Right ventricle myocardium superior (tissue), 1 donor: ENCODE measurements around the gene MSH2. TPM values are rescaled to one million over a fixed set of nuclear protein-coding genes. Genes with fewer than 3 reads are reported as not detected.
"Not testable (repeated sequence)": the region's sequence is repeated elsewhere in the genome, so short reads cannot be mapped to it uniquely, and the experiment has no call there.

Experiments
- ATAC-seq: fragments of 200-7000 bp; cut with Tn5 transposase; one replicate; pipeline ENCODE4 v1.9.1; 2020; ENCODE audit warnings: mild to moderate bottlenecking; ENCODE audit not compliant: poor library complexity
- DNase-seq: peaks from one replicate; pipeline ENCODE4 v3.0.0-alpha.2; 2020
- intact Hi-C: fragments of 100-400 bp; cut with DNase I; formaldehyde crosslinking; loops from one replicate; pipeline ENCODE4 v1.11.2; 2022
- total RNA-seq: library from RNA; stranded (reverse); fragmentation: NEBNext Ultra II Directional; extraction: Animal tissue kit (Norgen Biotek cat#: 25700); gene quantifications from one replicate; pipeline ENCODE4 v1.2.1, GENCODE V29; 2021
- donor health status: DM: no; HTN: yes; CAD: no; lungs with severe emphysema.

MSH2 gene
- total RNA-seq, 1 donor from 2014 or later, result 11.1 TPM

- intact Hi-C loops, result no loop called here
- ATAC-seq, result no peak
- no peak for DNase-seq
These were observed 1.4 kb downstream of the MSH2 start for GRCh38 chr2:47404356-47404755.

GRCh38 chr2:47405757-47406156 is 2.8 kb downstream of the MSH2 start:
- DNase-seq (no peak), ATAC-seq (no peak)
- intact Hi-C loops, result no loop called here

GRCh38 chr2:47406649-47407330 is 3.8 kb downstream of the MSH2 start:
- intact Hi-C loops, DNase-seq, ATAC-seq: not testable (repeated sequence)

GRCh38 chr2:47407976-47408375 is 5.0 kb downstream of the MSH2 start:
- ATAC-seq, DNase-seq, intact Hi-C loops: not testable (repeated sequence)

- no peak for DNase-seq
- intact Hi-C loops, result no loop called here
- ATAC-seq, result no peak
These were observed 11.9 kb downstream of the MSH2 start for GRCh38 chr2:47414682-47415458.

GRCh38 chr2:47420214-47420613 is 17.3 kb downstream of the MSH2 start:
- intact Hi-C loops, result no loop called here
- no peak for DNase-seq
- ATAC-seq, result no peak

- intact Hi-C loops, ATAC-seq, DNase-seq: not testable (repeated sequence)
These were observed 17.7 kb downstream of the MSH2 start for GRCh38 chr2:47420683-47421082.

GRCh38 chr2:47422016-47422415 is 19.1 kb downstream of the MSH2 start:
- ATAC-seq (no peak), DNase-seq (no peak)
- intact Hi-C loops, result no loop called here

GRCh38 chr2:47422560-47422959 is 19.6 kb downstream of the MSH2 start:
- ATAC-seq, result no peak
- intact Hi-C loops, result no loop called here
- DNase-seq, result no peak

- intact Hi-C loops, result no loop called here
- DNase-seq, result no peak
- ATAC-seq, result no peak
These were observed 23.8 kb downstream of the MSH2 start for GRCh38 chr2:47426786-47427185.

- ATAC-seq, result no peak
- intact Hi-C loops, result loop anchor here (10.0 kb wide), 1 partner anchor 675 kb away; no protein-coding TSS in a partner anchor
These were observed 26.8 kb downstream of the MSH2 start for GRCh38 chr2:47429795-47430194.

GRCh38 chr2:47433006-47433405 is 30.1 kb downstream of the MSH2 start:
- intact Hi-C loops, result loop anchor here (10.0 kb wide), 1 partner anchor 672 kb away; no protein-coding TSS in a partner anchor
- DNase-seq, ATAC-seq: not testable (repeated sequence)

More at GRCh38 chr2:47429795-47430194, 26.8 kb downstream of the MSH2 start:
- no peak for DNase-seq

GRCh38 chr2:47433445-47433844 is 30.5 kb downstream of the MSH2 start:
- not testable (repeated sequence) for DNase-seq, ATAC-seq
- intact Hi-C loops, result loop anchor here (10.0 kb wide), 1 partner anchor 671 kb away; no protein-coding TSS in a partner anchor

- peak; percentile 74 for ATAC-seq
- intact Hi-C loops, result loop anchor here (2.0 to 10.0 kb wide), 2 partner anchors 332 to 668 kb away; no protein-coding TSS in a partner anchor
- DNase-seq, result no peak
These were observed 34.3 kb downstream of the MSH2 start for GRCh38 chr2:47437287-47437686.

- ATAC-seq (no peak), DNase-seq (no peak)
- intact Hi-C loops, result loop anchor here (10.0 kb wide), 1 partner anchor 667 kb away; no protein-coding TSS in a partner anchor
These were observed 35.1 kb downstream of the MSH2 start for GRCh38 chr2:47438106-47438505.

- no peak for DNase-seq
- intact Hi-C loops, result loop anchor here (10.0 kb wide), 1 partner anchor 666 kb away; no protein-coding TSS in a partner anchor
- no peak for ATAC-seq
These were observed 35.8 kb downstream of the MSH2 start for GRCh38 chr2:47438783-47439182.

- DNase-seq (no peak), ATAC-seq (no peak)
- intact Hi-C loops, result no loop called here
These were observed 48.8 kb downstream of the MSH2 start for GRCh38 chr2:47451790-47452189.

GRCh38 chr2:47452761-47453160 is 49.8 kb downstream of the MSH2 start:
- intact Hi-C loops, result no loop called here
- ATAC-seq, result no peak

GRCh38 chr2:47454818-47455217 is 51.9 kb downstream of the MSH2 start:
- ATAC-seq, intact Hi-C loops, DNase-seq: not testable (repeated sequence)

More at GRCh38 chr2:47452761-47453160, 49.8 kb downstream of the MSH2 start:
- no peak for DNase-seq
